T-helper 2 cell treated with Interferon-gamma antibody and Interleukin-4, amounts not matched to agents 5 μg/mL and 100 μg/mL, for 36 hours (primary cell): ENCODE results near the gene THBS1.
A peak's percentile ranks its signal among the peaks of the same experiment; 100 is the strongest.

Experiments
- DNase-seq: peaks from one replicate; pipeline ENCODE4 v3.0.0; 2021; ENCODE audit warnings: low spot score
- H3K27ac Mint-ChIP-seq: one replicate; pipeline ENCODE4 v1.8.0; 2021; ENCODE audit warnings: mild to moderate bottlenecking, mixed read lengths
- H3K27me3 Mint-ChIP-seq: one replicate; pipeline ENCODE4 v1.8.0; 2021; ENCODE audit warnings: low read depth, mixed read lengths
- H3K36me3 Mint-ChIP-seq: one replicate; pipeline ENCODE4 v1.8.0; 2021; ENCODE audit warnings: low read depth, mixed read lengths
- H3K4me1 Mint-ChIP-seq: one replicate; pipeline ENCODE4 v1.8.0; 2021; ENCODE audit warnings: low read depth, mixed read lengths
- H3K4me3 Mint-ChIP-seq: one replicate; pipeline ENCODE4 v1.8.0; 2022; ENCODE audit warnings: mild to moderate bottlenecking, moderate library complexity, mixed read lengths
- H3K9me3 Mint-ChIP-seq: one replicate; pipeline ENCODE4 v1.8.0; 2021; ENCODE audit warnings: mixed read lengths

Gene THBS1

GRCh38 chr15:39631357-39631756 lies 50.5 kb downstream of the THBS1 start:
- H3K4me1 Mint-ChIP-seq: peaks cover 44% of the 10 kb centered on the region
- peaks cover 19% of the 10 kb centered on the region for H3K36me3 Mint-ChIP-seq
- no peak overlapping the region for H3K4me3 Mint-ChIP-seq
- H3K27ac Mint-ChIP-seq: peak overlapping the region; percentile 24
- peaks cover 13% of the 10 kb centered on the region for H3K9me3 Mint-ChIP-seq
- H3K27me3 Mint-ChIP-seq: no peaks in the 10 kb centered on the region
- DNase-seq: peak; percentile 42

GRCh38 chr15:39638041-39638440 lies 57.2 kb downstream of the THBS1 start:
- peaks cover 2% of the 10 kb centered on the region for H3K36me3 Mint-ChIP-seq
- H3K4me3 Mint-ChIP-seq: no peak overlapping the region
- H3K4me1 Mint-ChIP-seq: peaks cover 10% of the 10 kb centered on the region
- peaks cover 15% of the 10 kb centered on the region for H3K27me3 Mint-ChIP-seq
- H3K27ac Mint-ChIP-seq: no peak overlapping the region
- no peaks in the 10 kb centered on the region for H3K9me3 Mint-ChIP-seq
- no peak for DNase-seq

DNA sequence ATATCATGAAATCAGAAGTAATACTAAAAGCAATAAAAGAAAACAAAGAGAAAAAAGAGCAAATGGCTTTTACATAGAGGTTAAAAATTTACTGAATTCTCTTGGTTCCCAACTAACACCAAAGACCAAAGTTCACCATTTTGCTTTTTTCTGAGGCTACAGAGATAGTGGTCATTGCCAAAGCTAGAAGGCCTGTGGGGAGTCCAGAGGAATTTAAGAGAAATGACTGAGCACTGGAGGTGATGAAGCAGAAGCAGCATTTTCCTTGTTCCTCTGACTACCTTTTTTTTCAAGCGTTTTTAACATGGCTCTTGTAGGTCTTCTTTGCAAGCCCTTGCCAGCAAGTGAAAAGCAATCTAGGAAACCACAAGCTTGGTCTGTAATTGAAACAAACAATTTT lies 58.2 kb downstream of the THBS1 start:
- H3K27me3 Mint-ChIP-seq: peaks cover 20% of the 10 kb centered on the region
- H3K4me1 Mint-ChIP-seq: peaks cover 16% of the 10 kb centered on the region
- no peak overlapping the region for H3K27ac Mint-ChIP-seq
- no peak overlapping the region for H3K4me3 Mint-ChIP-seq
- no peaks in the 10 kb centered on the region for H3K9me3 Mint-ChIP-seq
- peaks cover 2% of the 10 kb centered on the region for H3K36me3 Mint-ChIP-seq
- DNase-seq: no peak

- Mint-ChIP-seq H3K4me1 (peaks cover 18% of the 10 kb centered on the region), H3K36me3 (peaks cover 2% of the 10 kb centered on the region), H3K27me3 (peaks cover 21% of the 10 kb centered on the region), H3K4me3 (no peak overlapping the region), H3K9me3 (no peaks in the 10 kb centered on the region), H3K27ac (no peak overlapping the region)
- DNase-seq: no peak
These were observed 59.8 kb downstream of the THBS1 start for GRCh38 chr15:39640665-39641064.

DNA sequence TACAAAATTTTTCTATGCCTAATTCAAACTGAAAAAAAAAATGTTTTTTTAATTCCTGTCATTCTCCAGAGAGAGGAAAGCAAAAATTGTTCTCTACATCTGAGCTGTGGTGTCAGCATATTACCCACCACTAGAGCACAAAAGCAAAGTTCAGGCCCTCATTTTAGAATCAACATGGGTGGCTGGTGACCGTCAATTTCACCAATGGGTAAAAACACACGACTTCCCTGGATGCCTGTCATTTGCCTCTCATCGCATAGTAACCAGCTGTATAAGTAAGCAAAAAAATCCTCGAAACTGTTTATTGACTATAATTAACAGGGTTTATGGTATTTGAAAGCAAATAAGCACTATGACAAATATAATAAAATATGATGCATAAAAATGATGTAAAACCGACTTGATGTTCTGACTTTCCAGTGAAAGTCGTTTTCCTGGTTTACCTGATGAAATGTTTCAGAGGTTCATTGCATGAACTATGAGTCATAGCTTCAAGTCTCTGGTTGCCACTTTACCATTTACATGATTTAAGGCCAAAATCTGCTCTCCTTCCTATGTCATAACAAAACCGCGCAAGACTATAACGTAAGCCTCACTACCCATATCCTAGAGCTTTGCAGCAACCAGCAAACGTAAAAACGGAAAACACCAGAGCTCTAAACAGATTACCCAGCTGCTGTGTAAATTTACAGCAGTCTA lies 60.5 kb downstream of the THBS1 start:
- H3K4me3 Mint-ChIP-seq: no peak overlapping the region

DNA sequence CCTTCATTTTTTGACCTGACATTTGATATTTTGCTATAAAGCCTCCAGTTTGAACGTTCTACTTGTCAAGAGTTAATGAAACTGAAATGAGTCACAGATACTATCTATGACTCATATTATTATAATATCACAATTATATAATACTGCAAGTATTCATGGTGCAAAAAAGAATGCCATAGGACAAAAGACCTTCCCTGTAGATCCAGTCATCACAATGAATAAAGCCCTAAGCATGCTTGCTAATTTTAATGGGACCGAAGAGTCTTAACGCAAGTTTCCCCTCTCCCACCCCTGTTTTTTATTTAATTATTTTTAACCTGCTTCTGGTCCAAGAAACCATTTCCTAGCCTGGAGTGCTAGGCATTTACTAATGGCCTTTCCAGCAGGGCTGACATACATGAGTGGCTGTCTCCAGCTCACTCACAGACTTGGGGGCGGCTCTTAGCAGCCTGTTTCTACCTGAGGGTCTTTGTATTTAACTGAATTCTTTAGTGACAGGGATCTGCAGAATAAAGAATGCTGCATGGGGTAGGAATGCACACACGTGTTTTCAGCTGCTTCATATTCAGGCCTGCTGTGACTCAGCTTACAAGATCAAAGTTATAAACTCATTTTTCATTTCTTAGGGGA lies 61.2 kb downstream of the THBS1 start:
- Mint-ChIP-seq H3K36me3 (peaks cover 2% of the 10 kb centered on the region), H3K4me3 (no peak overlapping the region)

More for the DNA sequence above, 60.5 kb downstream of the THBS1 start:
- Mint-ChIP-seq H3K27ac (no peak overlapping the region), H3K4me1 (peaks cover 18% of the 10 kb centered on the region), H3K27me3 (peaks cover 21% of the 10 kb centered on the region), H3K36me3 (peaks cover 2% of the 10 kb centered on the region), H3K9me3 (no peaks in the 10 kb centered on the region)
- DNase-seq: no peak

GRCh38 chr15:39643727-39644126 lies 62.8 kb downstream of the THBS1 start:
- Mint-ChIP-seq H3K27me3 (peaks cover 12% of the 10 kb centered on the region), H3K4me3 (no peak overlapping the region), H3K36me3 (no peaks in the 10 kb centered on the region), H3K9me3 (no peaks in the 10 kb centered on the region), H3K4me1 (peaks cover 21% of the 10 kb centered on the region), H3K27ac (no peak overlapping the region)
- DNase-seq: no peak

More for the DNA sequence above, 61.2 kb downstream of the THBS1 start:
- Mint-ChIP-seq H3K27ac (no peak overlapping the region), H3K4me1 (peaks cover 21% of the 10 kb centered on the region), H3K9me3 (no peaks in the 10 kb centered on the region), H3K27me3 (peaks cover 23% of the 10 kb centered on the region)
- DNase-seq: no peak

- no peak overlapping the region for H3K4me3 Mint-ChIP-seq
- no peaks in the 10 kb centered on the region for H3K9me3 Mint-ChIP-seq
- peaks cover 12% of the 10 kb centered on the region for H3K27me3 Mint-ChIP-seq
- H3K36me3 Mint-ChIP-seq: no peaks in the 10 kb centered on the region
- H3K27ac Mint-ChIP-seq: no peak overlapping the region
- peaks cover 21% of the 10 kb centered on the region for H3K4me1 Mint-ChIP-seq
- no peak for DNase-seq
These were observed 63.3 kb downstream of the THBS1 start for GRCh38 chr15:39644136-39644535.

- Mint-ChIP-seq H3K4me1 (peaks cover 21% of the 10 kb centered on the region), H3K9me3 (no peaks in the 10 kb centered on the region), H3K36me3 (no peaks in the 10 kb centered on the region), H3K4me3 (no peak overlapping the region), H3K27me3 (peaks cover 19% of the 10 kb centered on the region), H3K27ac (no peak overlapping the region)
- DNase-seq: no peak
These were observed 64.5 kb downstream of the THBS1 start for GRCh38 chr15:39645138-39645975.

GRCh38 chr15:39645976-39646257 lies 65.0 kb downstream of the THBS1 start:
- Mint-ChIP-seq H3K36me3 (no peaks in the 10 kb centered on the region), H3K4me3 (no peak overlapping the region), H3K4me1 (peaks cover 21% of the 10 kb centered on the region), H3K9me3 (no peaks in the 10 kb centered on the region), H3K27ac (no peak overlapping the region), H3K27me3 (peaks cover 24% of the 10 kb centered on the region)
- no peak for DNase-seq

- no peak overlapping the region for H3K27ac Mint-ChIP-seq
- H3K4me1 Mint-ChIP-seq: peaks cover 19% of the 10 kb centered on the region
- H3K27me3 Mint-ChIP-seq: peaks cover 25% of the 10 kb centered on the region
These were observed 65.5 kb downstream of the THBS1 start for GRCh38 chr15:39646425-39646824.

More at GRCh38 chr15:39646425-39646824, 65.5 kb downstream of the THBS1 start:
- H3K36me3 Mint-ChIP-seq: no peaks in the 10 kb centered on the region
- no peak overlapping the region for H3K4me3 Mint-ChIP-seq
- no peaks in the 10 kb centered on the region for H3K9me3 Mint-ChIP-seq
- DNase-seq: no peak
